Osteoblast (primary cell): Measurements from ENCODE around the gene NPHS2. TPM values are rescaled to one million over a fixed set of nuclear protein-coding genes. Genes with fewer than 3 reads are reported as not detected.

ENCODE experiments used
- DNase-seq: peaks from one replicate; pipeline ENCODE4 v3.0.0; 2011; ENCODE audit warnings: low spot score, mixed read lengths; ENCODE audit not compliant: insufficient read length; ENCODE audit errors: missing footprints
- H2AFZ ChIP-seq: 2 replicates; pipeline ENCODE4 v1.6.0; 2011; ENCODE audit warnings: mild to moderate bottlenecking, low read length
- H3K27ac ChIP-seq: 2 replicates; pipeline ENCODE4 v1.5.1; 2011; ENCODE audit warnings: mild to moderate bottlenecking, low read depth, low read length, moderate library complexity
- H3K27me3 ChIP-seq: 2 replicates; pipeline ENCODE4 v1.6.0; 2012; ENCODE audit warnings: mild to moderate bottlenecking, control low read depth, inconsistent platforms, low read length, moderate library complexity; ENCODE audit not compliant: insufficient read depth
- H3K36me3 ChIP-seq: 2 replicates; pipeline ENCODE4 v1.5.1; 2011; ENCODE audit warnings: mild to moderate bottlenecking, low read length, control low read depth, moderate library complexity; ENCODE audit not compliant: insufficient read depth
- H3K4me1 ChIP-seq: 2 replicates; pipeline ENCODE4 v1.5.1; 2011; ENCODE audit warnings: mild to moderate bottlenecking, low read length, control low read depth, moderate library complexity; ENCODE audit not compliant: insufficient read depth
- H3K4me2 ChIP-seq: 2 replicates; pipeline ENCODE4 v1.6.0; 2011; ENCODE audit warnings: mild to moderate bottlenecking, low read length; ENCODE audit not compliant: insufficient read depth
- H3K4me3 ChIP-seq: fragments of 200-600 bp; sonication (generic); 3 replicates; pipeline ENCODE4 v1.5.1; 2012; ENCODE audit warnings: mild to moderate bottlenecking, low read length, inconsistent platforms; ENCODE audit not compliant: insufficient read depth
- H3K79me2 ChIP-seq: 2 replicates; pipeline ENCODE4 v1.6.0; 2012; ENCODE audit warnings: mild to moderate bottlenecking, low read length, control low read depth, inconsistent platforms; ENCODE audit not compliant: insufficient read depth
- H3K9me3 ChIP-seq: 2 replicates; pipeline ENCODE4 v1.5.1; 2011; ENCODE audit warnings: low read depth, low read length, control low read depth
- H4K20me1 ChIP-seq: 2 replicates; pipeline ENCODE4 v1.6.0; 2012; ENCODE audit warnings: mild to moderate bottlenecking, low read length, control low read depth; ENCODE audit not compliant: insufficient read depth
- total RNA-seq: library from RNA; depleted of rRNA; stranded (reverse); fragments of >200 nt; gene quantifications from 2 replicates; pipeline ENCODE4 v1.2.3, GENCODE V29; 2012
- TF ChIP-seq, protein P1 (sequence below): IDR thresholded peaks from 2 replicates; pipeline ENCODE4 v1.5.1; 2011; ENCODE audit warnings: mild to moderate bottlenecking, low read depth, low read length, moderate library complexity; ENCODE audit errors: extremely low read depth

NPHS2 gene
- total RNA-seq, 1 donor: not detected

DNA sequence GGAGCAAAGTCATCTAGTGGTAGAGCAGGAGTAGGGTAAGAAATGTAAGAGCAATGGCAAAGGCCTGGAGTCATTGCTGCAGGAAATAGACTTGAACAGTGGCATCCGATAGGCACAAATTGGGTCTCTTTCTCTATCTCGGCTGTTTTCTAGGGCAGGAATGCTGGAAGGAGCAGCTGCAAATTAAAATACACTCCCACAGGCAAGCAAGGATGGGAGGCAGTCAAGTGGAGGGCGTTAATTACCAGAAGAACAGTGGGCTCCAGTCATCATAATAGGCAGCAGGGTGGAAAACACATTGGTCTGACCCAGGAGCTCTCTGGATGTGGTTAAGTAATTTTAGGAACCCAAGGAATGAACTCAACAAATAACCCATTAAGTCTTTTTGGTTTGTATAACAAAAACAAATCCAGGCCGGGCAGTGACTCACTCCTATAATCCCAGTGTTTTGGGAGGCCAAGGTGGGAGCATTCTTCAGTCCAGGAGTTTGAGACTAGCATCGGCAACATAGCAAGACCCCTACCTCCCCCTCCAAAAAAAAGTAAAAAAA is 8.1 kb upstream of the NPHS2 start:
- no peak for DNase-seq
- H2AFZ ChIP-seq: no peak overlapping the region
- TF ChIP-seq, protein P1, sequence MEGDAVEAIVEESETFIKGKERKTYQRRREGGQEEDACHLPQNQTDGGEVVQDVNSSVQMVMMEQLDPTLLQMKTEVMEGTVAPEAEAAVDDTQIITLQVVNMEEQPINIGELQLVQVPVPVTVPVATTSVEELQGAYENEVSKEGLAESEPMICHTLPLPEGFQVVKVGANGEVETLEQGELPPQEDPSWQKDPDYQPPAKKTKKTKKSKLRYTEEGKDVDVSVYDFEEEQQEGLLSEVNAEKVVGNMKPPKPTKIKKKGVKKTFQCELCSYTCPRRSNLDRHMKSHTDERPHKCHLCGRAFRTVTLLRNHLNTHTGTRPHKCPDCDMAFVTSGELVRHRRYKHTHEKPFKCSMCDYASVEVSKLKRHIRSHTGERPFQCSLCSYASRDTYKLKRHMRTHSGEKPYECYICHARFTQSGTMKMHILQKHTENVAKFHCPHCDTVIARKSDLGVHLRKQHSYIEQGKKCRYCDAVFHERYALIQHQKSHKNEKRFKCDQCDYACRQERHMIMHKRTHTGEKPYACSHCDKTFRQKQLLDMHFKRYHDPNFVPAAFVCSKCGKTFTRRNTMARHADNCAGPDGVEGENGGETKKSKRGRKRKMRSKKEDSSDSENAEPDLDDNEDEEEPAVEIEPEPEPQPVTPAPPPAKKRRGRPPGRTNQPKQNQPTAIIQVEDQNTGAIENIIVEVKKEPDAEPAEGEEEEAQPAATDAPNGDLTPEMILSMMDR: no peak
- H3K4me2 ChIP-seq: no peak overlapping the region
- no peak overlapping the region for H3K27ac ChIP-seq
- no peaks in the 10 kb centered on the region for H3K79me2 ChIP-seq
- H3K4me3 ChIP-seq: no peak overlapping the region
- no peaks in the 10 kb centered on the region for H3K36me3 ChIP-seq
- no peaks in the 10 kb centered on the region for H3K9me3 ChIP-seq
- H3K27me3 ChIP-seq: peaks cover 4% of the 10 kb centered on the region
- no peaks in the 10 kb centered on the region for H4K20me1 ChIP-seq
- H3K4me1 ChIP-seq: no peaks in the 10 kb centered on the region

GRCh38 chr1:179576509-179576908 is 761 bp upstream of the NPHS2 start:
- DNase-seq: no peak
- Histone ChIP-seq H3K4me2 (no peak overlapping the region), H3K4me1 (no peaks in the 10 kb centered on the region), H3K27me3 (peaks cover 28% of the 10 kb centered on the region), H2AFZ (no peak overlapping the region), H3K9me3 (no peaks in the 10 kb centered on the region), H3K36me3 (no peaks in the 10 kb centered on the region), H3K4me3 (no peak overlapping the region), H3K79me2 (no peaks in the 10 kb centered on the region), H4K20me1 (no peaks in the 10 kb centered on the region), H3K27ac (no peak overlapping the region)
- TF ChIP-seq, protein P1: no peak

- Histone ChIP-seq H3K36me3 (no peaks in the 10 kb centered on the region), H3K4me3 (no peak overlapping the region), H2AFZ (no peak overlapping the region), H4K20me1 (no peaks in the 10 kb centered on the region), H3K79me2 (no peaks in the 10 kb centered on the region), H3K4me2 (no peak overlapping the region), H3K27ac (no peak overlapping the region), H3K4me1 (no peaks in the 10 kb centered on the region), H3K9me3 (no peaks in the 10 kb centered on the region), H3K27me3 (no peaks in the 10 kb centered on the region)
- no peak for DNase-seq
- TF ChIP-seq, protein P1: no peak
Observed at GRCh38 chr1:179558078-179558477, 17.7 kb downstream of the NPHS2 start.

GRCh38 chr1:179554427-179554826 is 21.3 kb downstream of the NPHS2 start:
- no peak for DNase-seq
- H2AFZ ChIP-seq: no peak overlapping the region

More at GRCh38 chr1:179554427-179554826, 21.3 kb downstream of the NPHS2 start:
- no peaks in the 10 kb centered on the region for H3K27me3 ChIP-seq
- no peak overlapping the region for H3K27ac ChIP-seq
- no peak overlapping the region for H3K4me3 ChIP-seq
- H3K79me2 ChIP-seq: no peaks in the 10 kb centered on the region
- H3K4me2 ChIP-seq: no peak overlapping the region
- TF ChIP-seq, protein P1: no peak
- H3K36me3 ChIP-seq: no peaks in the 10 kb centered on the region
- H3K9me3 ChIP-seq: no peaks in the 10 kb centered on the region
- no peaks in the 10 kb centered on the region for H4K20me1 ChIP-seq
- no peaks in the 10 kb centered on the region for H3K4me1 ChIP-seq
